Measurements from ENCODE around the gene ZNF761. TPM values are rescaled to one million over a fixed set of nuclear protein-coding genes. Genes with fewer than 3 reads are reported as not detected.

The ZNF761 gene
- total and polyA plus RNA-seq, 2 of the 13 experiments (the other 11 are each of a cell fraction or from before 2014, with no cell fraction given): 11.6 to 16.2 TPM

GRCh38 chr19:53463263-53463662 is 31.5 kb downstream of the ZNF761 start:
- POLR2A ChIA-PET: no interaction called here
- 62% methylated on average over 19 of the region's 19 CpGs for WGBS (ENCODE audit: low lambda C conversion rate)
- TF ChIP-seq ZNF431 (CRISPR knock-in tag; IDR thresholded peaks at IDR 0.05; ENCODE audit: borderline replicate concordance, low read depth) (no peak), ZNF407 (CRISPR knock-in tag; IDR thresholded peaks at IDR 0.05; ENCODE audit: not compliant biosample characterization) (no peak), ZNF34 (CRISPR knock-in tag; IDR thresholded peaks at IDR 0.05; ENCODE audit: borderline replicate concordance) (no peak), POGZ (CRISPR knock-in tag; IDR thresholded peaks at IDR 0.05) (no peak), TOE1 (CRISPR knock-in tag; IDR thresholded peaks at IDR 0.05) (no peak), ZNF839 (CRISPR knock-in tag; IDR thresholded peaks at IDR 0.05; ENCODE audit: borderline replicate concordance) (no peak), ATF7 (IDR thresholded peaks at IDR 0.05) (no peak), ATF7 (CRISPR knock-in tag; IDR thresholded peaks at IDR 0.05) (no peak), ATF5 (CRISPR knock-in tag; IDR thresholded peaks at IDR 0.05; ENCODE audit: low read depth) (no peak), CEBPG (CRISPR knock-in tag; IDR thresholded peaks at IDR 0.05) (no peak), ZNF816 (CRISPR knock-in tag; IDR thresholded peaks at IDR 0.05; ENCODE audit: borderline replicate concordance) (no peak), ZNF138 (CRISPR knock-in tag; IDR thresholded peaks at IDR 0.05; ENCODE audit: low read depth) (no peak), ZBTB7B (CRISPR knock-in tag; IDR thresholded peaks at IDR 0.05) (no peak), MYNN (CRISPR knock-in tag; IDR thresholded peaks at IDR 0.05; ENCODE audit: low read depth) (no peak), ZFP41 (CRISPR knock-in tag; IDR thresholded peaks at IDR 0.05; ENCODE audit: borderline replicate concordance) (no peak), E2F1 (CRISPR knock-in tag; IDR thresholded peaks at IDR 0.05) (no peak), ZNF232 (CRISPR knock-in tag; IDR thresholded peaks at IDR 0.05; ENCODE audit: borderline replicate concordance) (no peak)

More at GRCh38 chr19:53463263-53463662, 31.5 kb downstream of the ZNF761 start:
- intact Hi-C loops (cut with micrococcal nuclease; ENCODE audit: unreplicated experiment): no loop called here
- 0 out of 2 replicates have a peak, but pooled peaks cover 5% of the 10 kb centered on the region for H3K9me3 ChIP-seq (ENCODE audit: low read length)
- no peaks in the 10 kb centered on the region for H4K20me1 ChIP-seq (ENCODE audit: insufficient read depth, low read length)
- no peak overlapping the region for H3K27ac ChIP-seq (ENCODE audit: extremely low read length, insufficient read depth, low read length)
- BruUV-seq (replicated peaks): no TSS peak
- in situ Hi-C loops (cut with HindIII; ENCODE audit: extremely low pct_ligation_motif_present, low pct_unique_long_range_greater_than_20kb): no loop called here
- ATAC-seq (no peak), FAIRE-seq (no peak), DNase-seq (ENCODE audit: low spot score) (no peak)
- H2AFZ ChIP-seq (ENCODE audit: low read length): no peak overlapping the region
- no peaks in the 10 kb centered on the region; a peak in 1 of 5 replicates for H3K27me3 ChIP-seq (ENCODE audit: control insufficient read depth in 1 of 2, insufficient read depth in 2 of 2, low read length in 2 of 2)
- H3K4me1 ChIP-seq (ENCODE audit: insufficient read depth, low read length): peaks cover 44% of the 10 kb centered on the region
- no peak overlapping the region for H3K9ac ChIP-seq (ENCODE audit: insufficient read depth, low read depth, low read length)
- CTCF ChIA-PET (ENCODE audit: low intra/inter-chr PET ratio, low total read pairs): no interaction called here
- H3K4me2 ChIP-seq (ENCODE audit: low read depth, low read length): no peak overlapping the region
- H3K79me2 ChIP-seq (ENCODE audit: insufficient read depth, low read length): no peaks in the 10 kb centered on the region
- H3K4me3 ChIP-seq (replicated peaks in 1 of 3; ENCODE audit: insufficient read depth in 1 of 3, low read depth in 2 of 3, low read length in 3 of 3): no peak overlapping the region
- no peaks in the 10 kb centered on the region for H3K36me3 ChIP-seq (replicated peaks in 1 of 2; ENCODE audit: control insufficient read depth in 1 of 2, insufficient read depth in 2 of 2, low read length in 2 of 2)

Measured in HepG2 (cell line).